ENCODE measurements around the gene PBOV1. TPM values are rescaled to one million over a fixed set of nuclear protein-coding genes. Genes with fewer than 3 reads are reported as not detected.

The PBOV1 gene
- total RNA-seq, 1 experiment from 2014 or later: not detected

Other genes with a start within 250 kb of the PBOV1 start
- 87.1 and 90.5 TPM in 2 replicates for gene PERP, start 111.1 kb downstream of the PBOV1 start, total RNA-seq (2014; rRNA removed; shearing (Covaris generic))
- 0.62 and 0.78 TPM in 2 replicates for gene ARFGEF3, start 56.6 kb downstream of the PBOV1 start, total RNA-seq (2014; rRNA removed; shearing (Covaris generic))
- not detected in 2 replicates for gene SMIM28, start 159.4 kb upstream of the PBOV1 start, total RNA-seq (2014; rRNA removed; shearing (Covaris generic))
- 31.6 and 42.7 TPM in 2 replicates for gene HEBP2, start 185.7 kb upstream of the PBOV1 start, total RNA-seq (2014; rRNA removed; shearing (Covaris generic))